ENCODE data around the gene TRMT2B.
"Not testable (repeated sequence)": the region's sequence is repeated elsewhere in the genome, so short reads cannot be mapped to it uniquely, and the experiment has no call there.

TRMT2B gene

GRCh38 chrX:100999451-100999850, 52.5 kb downstream of the TRMT2B start:
- TF ChIP-seq CTCF (conservative IDR thresholded peaks at IDR 0.05; ENCODE audit: low read depth, low read length): no peak
- no peak overlapping the region for H3K4me3 ChIP-seq (ENCODE audit: low read length)
- no peak for DNase-seq (ENCODE audit: low read depth)

GRCh38 chrX:100995469-100995868, 56.4 kb downstream of the TRMT2B start:
- DNase-seq (ENCODE audit: low read depth): peak; percentile 35
- TF ChIP-seq CTCF (conservative IDR thresholded peaks at IDR 0.05; ENCODE audit: low read depth, low read length): no peak

GRCh38 chrX:100994352-100995281, 57.3 kb downstream of the TRMT2B start:
- peak; percentile 22 for DNase-seq (ENCODE audit: low read depth)
- H3K4me3 ChIP-seq (ENCODE audit: low read length): no peak overlapping the region
- no peak for TF ChIP-seq CTCF (conservative IDR thresholded peaks at IDR 0.05; ENCODE audit: low read depth, low read length)

More at GRCh38 chrX:100995469-100995868, 56.4 kb downstream of the TRMT2B start:
- H3K4me3 ChIP-seq (ENCODE audit: low read length): no peak overlapping the region

- TF ChIP-seq CTCF (conservative IDR thresholded peaks at IDR 0.05; ENCODE audit: low read depth, low read length): no peak
Measured at GRCh38 chrX:100990139-100990538, 61.8 kb downstream of the TRMT2B start.

GRCh38 chrX:100984818-100985217, 67.1 kb downstream of the TRMT2B start:
- no peak for DNase-seq (ENCODE audit: low read depth)
- no peak for TF ChIP-seq CTCF (conservative IDR thresholded peaks at IDR 0.05; ENCODE audit: low read depth, low read length)
- no peak overlapping the region for H3K4me3 ChIP-seq (ENCODE audit: low read length)

More at GRCh38 chrX:100990139-100990538, 61.8 kb downstream of the TRMT2B start:
- H3K4me3 ChIP-seq (ENCODE audit: low read length): no peak overlapping the region
- no peak for DNase-seq (ENCODE audit: low read depth)

- DNase-seq (ENCODE audit: low read depth): not testable (repeated sequence)
Measured at GRCh38 chrX:100981498-100981845, 70.4 kb downstream of the TRMT2B start.

GRCh38 chrX:100980608-100981497, 71.1 kb downstream of the TRMT2B start:
- no peak overlapping the region for H3K4me3 ChIP-seq (ENCODE audit: low read length)
- DNase-seq (ENCODE audit: low read depth): peak; percentile 26
- TF ChIP-seq CTCF (conservative IDR thresholded peaks at IDR 0.05; ENCODE audit: low read depth, low read length): no peak

More at GRCh38 chrX:100981498-100981845, 70.4 kb downstream of the TRMT2B start:
- H3K4me3 ChIP-seq (ENCODE audit: low read length): not testable (repeated sequence)

Data from retinal pigment epithelial cell (primary cell).